ENCODE data around the gene NECAB2.

NECAB2 gene

DNA sequence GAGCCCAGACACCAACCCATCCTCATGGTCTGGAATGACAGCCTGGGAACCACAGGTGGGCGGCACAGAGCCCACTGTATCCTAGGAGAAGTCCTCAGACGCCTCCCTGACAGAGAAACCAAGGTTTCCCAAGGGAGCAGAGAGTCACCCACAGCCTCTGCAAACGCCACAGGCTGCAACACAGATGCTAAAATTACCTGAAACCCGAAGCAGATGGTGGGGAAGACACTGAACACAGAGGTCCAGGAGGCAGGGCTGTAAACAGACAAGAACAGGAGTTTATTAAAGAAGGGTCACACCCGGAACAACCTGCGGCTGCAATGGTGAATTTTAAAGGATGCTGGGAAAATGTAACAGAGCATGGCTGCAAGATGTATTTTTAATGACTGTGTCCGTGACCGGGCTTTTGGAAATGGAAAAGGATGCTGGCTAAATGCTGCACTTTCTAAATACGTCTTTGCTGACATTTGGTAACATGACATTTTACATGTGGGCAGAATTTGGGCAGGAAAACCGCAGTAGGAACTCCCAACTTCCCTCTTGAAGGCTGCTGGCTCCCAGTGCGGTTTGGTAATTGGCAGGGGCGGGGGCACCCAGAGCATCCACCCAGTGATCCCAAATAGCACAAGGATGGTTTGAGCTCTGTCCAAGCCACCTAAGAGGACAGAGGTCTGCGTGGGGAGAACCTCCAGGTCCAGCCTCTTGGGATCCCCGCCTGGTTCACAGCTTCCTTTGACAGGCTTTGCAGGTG lies 61.4 kb downstream of the NECAB2 start:
- DNase-seq, result no peak

- no peak for DNase-seq
Observed at GRCh38 chr16:84031556-84031955, 63.5 kb downstream of the NECAB2 start.

- DNase-seq, result no peak
Observed at GRCh38 chr16:84032458-84033178, 64.6 kb downstream of the NECAB2 start.

DNA sequence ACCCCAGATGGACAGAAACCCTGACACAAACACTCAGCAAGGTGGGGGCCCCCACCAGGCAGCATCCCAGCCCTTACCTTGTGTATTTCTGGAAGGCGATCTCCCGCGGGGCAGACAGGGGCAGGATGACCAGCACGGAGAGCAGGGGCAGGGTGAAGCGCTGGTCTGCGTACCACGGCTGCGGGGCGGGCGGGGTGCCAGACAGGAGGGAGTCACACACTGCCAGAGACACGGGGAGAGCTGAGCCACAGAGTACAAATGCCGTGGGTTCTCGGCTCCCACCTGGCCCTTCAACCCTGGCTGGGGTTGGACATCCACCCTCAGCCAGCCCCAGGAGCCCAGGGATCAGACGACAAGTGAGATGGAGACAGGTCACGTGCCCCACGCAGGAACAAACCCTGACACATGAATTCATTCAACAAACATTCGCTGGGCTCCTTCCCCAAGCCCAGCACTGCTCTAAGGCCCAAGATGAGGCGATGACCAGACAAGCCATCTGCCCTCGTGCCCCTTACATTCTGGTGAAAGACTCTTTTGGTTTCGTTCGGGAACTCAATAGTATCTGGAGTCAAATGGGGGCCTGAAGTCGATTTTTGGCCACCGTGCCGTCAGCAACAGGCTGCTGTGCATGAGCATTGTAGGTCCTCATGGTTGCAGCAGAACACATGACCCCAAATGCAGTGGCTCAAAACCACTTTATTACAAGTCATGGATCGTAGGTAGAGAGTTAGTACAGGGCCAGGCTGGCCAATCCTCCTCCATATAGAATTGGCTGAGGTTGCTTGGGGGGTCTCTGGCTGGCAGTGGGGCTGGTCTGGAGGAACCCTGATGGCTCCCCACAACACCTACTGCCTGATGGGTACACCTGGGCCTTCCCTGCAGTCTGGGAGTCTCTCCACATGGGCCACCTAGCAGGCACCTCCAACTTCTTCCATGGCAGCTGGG lies 65.5 kb downstream of the NECAB2 start:
- no peak for DNase-seq

GRCh38 chr16:84034516-84034915 lies 66.5 kb downstream of the NECAB2 start:
- DNase-seq, result no peak

- DNase-seq, result no peak
Observed at GRCh38 chr16:84036131-84036530, 68.1 kb downstream of the NECAB2 start.

DNA sequence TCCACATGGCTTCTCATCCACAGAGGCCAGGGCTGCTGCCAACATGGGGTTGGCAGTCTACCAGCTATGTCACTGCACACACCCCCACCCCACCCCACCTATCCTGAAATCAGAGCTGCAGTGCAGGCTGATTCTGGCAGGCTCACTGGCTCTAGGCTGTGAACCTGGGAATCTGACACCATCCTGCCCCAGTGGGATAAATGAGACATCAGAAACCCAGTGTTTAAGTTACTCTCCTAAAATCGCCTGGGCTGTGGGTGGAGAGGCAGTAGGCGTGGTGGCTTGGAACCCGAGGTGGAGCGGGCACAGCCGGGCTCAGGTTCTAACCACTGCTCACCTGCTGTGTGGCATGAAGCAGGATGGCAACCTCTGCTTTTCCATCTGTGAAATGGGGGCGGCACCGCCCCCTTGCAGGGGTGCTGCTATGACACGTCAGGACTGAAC lies 69.0 kb downstream of the NECAB2 start:
- DNase-seq, result no peak

GRCh38 chr16:84038469-84038868 lies 70.4 kb downstream of the NECAB2 start:
- DNase-seq, result no peak

DNA sequence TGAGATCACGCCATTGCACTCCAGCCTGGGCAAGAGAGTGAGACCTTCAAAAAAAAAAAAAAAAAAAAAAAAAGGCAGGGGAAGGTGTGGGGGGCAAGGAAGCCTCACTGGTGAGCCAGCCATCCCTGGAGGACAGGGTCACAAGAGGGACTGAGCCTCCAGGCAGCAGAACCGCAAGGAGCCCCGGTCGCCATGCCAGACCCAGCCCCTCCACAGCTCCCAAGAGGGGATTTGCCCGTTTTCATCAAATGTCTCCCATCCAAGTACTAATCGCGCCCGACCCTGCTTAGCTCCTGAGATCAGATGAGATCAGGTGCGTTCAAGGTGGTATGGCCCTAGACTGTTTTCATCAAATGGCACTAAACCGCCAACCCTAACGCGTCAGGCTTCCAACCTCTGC lies 71.7 kb downstream of the NECAB2 start:
- DNase-seq, result no peak

GRCh38 chr16:84040226-84040822 lies 72.3 kb downstream of the NECAB2 start:
- no peak for DNase-seq

- DNase-seq, result no peak
Observed at GRCh38 chr16:84040823-84041820, 73.1 kb downstream of the NECAB2 start.

- no peak for DNase-seq
Observed at GRCh38 chr16:84041881-84042280, 73.8 kb downstream of the NECAB2 start.

GRCh38 chr16:84042308-84042878 lies 74.3 kb downstream of the NECAB2 start, which contains the start of gene SLC38A8:
SLC38A8 (minus strand) TSS chr16:84042795; CDS start chr16:84042157, 638 bp downstream.
- DNase-seq, result no peak

- no peak for DNase-seq
Observed at GRCh38 chr16:84042879-84043485, 74.9 kb downstream of the NECAB2 start.

DNA sequence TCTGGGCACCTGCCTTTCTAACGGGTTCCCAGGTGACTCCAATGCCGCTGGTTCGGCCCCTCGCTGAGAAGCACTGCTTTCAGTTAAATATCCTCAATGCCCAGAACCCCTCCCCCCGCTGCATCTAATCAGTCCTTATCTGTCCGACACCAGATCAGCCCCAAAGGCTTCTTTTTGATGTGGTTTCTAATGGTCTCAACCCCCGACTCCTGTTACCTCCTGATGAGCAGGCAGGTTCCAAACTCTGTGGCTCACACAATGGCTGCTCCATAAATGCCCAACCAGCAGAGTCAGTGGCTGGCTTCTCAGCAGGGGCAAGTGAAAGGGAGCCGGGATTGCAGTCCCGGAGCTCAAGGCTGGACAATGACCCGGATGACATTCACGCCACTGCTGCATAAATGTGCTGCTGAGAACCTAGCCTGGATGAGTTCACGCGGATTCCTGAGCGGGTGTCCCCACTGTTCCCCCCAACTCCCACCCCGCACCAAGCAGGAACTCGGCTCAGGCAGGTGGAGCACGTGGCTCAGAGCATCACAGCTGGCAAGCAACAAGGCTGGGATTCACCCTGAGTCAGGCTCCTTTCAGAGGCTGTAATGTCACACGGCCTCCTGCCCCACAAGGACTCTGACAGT lies 75.6 kb downstream of the NECAB2 start:
- no peak for DNase-seq

DNA sequence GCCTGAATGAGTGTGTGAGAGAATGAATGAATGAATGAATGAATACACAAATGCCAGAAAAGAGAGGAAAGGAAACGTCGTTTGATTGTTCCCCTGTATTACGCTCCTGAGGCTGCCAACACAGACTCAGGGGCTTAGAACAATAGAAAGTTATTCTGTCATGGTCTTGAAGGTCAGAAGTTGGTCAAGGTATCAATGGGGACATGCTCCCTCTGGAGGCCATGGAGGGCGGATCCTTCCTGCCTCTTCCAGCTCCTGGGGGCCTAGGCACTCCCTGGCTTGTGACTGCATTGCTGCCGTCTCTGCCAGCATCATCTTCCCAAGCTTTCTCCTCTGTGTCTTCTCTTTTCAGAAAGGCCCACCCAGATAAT lies 76.1 kb downstream of the NECAB2 start:
- no peak for DNase-seq

- DNase-seq, result no peak
Observed at GRCh38 chr16:84045001-84045817, 77.2 kb downstream of the NECAB2 start.

DNA sequence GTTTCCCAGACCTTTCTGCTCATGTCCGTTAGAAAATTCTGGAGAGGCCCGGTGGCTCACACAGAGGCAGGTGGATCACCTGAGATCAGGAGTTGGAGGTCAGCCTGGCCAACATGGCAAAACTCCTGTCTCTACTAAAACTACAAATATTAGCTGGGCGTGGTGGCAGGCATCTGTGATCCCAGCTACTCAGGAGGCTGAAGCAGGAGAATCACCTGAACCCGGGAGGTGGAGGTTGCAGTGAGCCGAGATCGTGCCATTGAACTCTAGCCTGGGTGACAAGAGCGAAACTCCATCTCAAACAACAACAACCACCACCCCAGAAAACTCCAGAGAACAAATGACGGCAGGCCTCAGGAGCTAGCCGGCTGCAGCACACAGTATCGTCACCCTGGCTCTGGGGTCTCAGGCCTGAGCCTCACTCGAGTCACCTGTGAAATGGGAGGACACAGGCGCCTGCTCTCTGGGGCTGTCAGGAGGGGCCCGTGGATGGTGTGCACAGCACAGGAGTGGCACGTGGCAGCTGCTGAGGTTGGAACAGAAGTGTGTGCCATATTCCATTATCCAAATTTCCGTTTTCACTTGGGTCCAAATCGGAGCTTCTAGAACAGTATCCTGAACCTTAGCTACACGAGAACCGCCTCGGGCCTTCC lies 77.9 kb downstream of the NECAB2 start:
- no peak for DNase-seq

DNA sequence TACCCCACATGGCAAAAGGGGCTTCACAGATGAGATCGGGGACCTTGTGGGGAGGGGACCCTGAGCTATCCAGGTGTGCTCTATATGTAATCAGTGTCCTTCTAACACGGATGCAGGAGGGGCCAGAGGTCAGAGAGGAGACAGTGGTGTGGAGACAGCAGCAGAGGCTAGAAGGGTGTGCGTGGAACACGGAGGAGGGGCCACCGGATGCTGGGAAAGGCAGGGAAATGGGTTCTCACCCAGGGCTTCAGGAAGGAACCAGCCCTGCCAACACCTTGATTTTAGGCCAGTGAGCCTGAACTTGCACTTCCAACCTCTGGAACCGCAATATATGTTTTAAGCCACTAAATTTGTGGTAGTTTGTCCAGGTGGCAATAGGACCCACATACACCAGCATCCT lies 79.2 kb downstream of the NECAB2 start:
- no peak for DNase-seq

Data from stimulated activated naive CD4-positive, alpha-beta T cell treated with Interleukin-2 at 50 U/mL for 16 hours (primary cell).